Astrocyte of the cerebellum (primary cell): ENCODE results near the gene PARD3B.

Source experiments
- DNase-seq: peaks from one replicate; pipeline ENCODE4 v3.0.0-alpha.2; 2011; ENCODE audit warnings: low read depth
- H3K4me3 ChIP-seq: 2 replicates; pipeline ENCODE4 v1.5.1; 2011; ENCODE audit warnings: mild to moderate bottlenecking, low read depth, low read length, moderate library complexity
- CTCF ChIP-seq: IDR thresholded peaks from 2 replicates; pipeline ENCODE4 v1.5.1; 2012; ENCODE audit warnings: low read length, low read depth, moderate library complexity, mild to moderate bottlenecking; ENCODE audit errors: missing control alignments
- in situ Hi-C: cut with HindIII; loops from 2 replicates; pipeline ENCODE4 v1.10.0; 2017; ENCODE audit warnings: low sequenced_read_pairs

The PARD3B gene

DNA sequence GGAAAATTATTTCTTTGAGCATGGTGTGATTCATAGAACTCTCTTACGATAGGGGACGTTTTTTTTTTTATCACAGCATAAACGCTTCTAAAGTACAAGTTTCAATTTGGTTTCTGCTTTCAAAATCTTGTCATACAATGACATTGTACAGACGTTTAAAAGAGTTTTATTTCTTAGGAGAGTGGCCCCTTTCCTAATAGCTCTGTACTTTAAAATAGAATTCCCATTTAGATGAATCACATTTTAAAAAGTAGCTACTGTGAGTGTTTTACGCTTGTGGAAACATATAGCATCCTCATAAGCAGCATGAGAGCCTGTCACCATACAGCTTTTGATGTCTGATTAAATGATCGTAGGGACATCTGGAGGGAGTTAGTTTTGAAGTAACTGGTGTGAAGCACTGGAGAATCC, 510.9 kb downstream of the PARD3B start:
- in situ Hi-C loops, result no loop called here
- DNase-seq, result no peak
- TF ChIP-seq CTCF, result no peak
- H3K4me3 ChIP-seq, result no peak overlapping the region

- no peak for TF ChIP-seq CTCF
- in situ Hi-C loops, result no loop called here
- DNase-seq, result no peak
- no peak overlapping the region for H3K4me3 ChIP-seq
Observed at GRCh38 chr2:205058409-205058808, 513.1 kb downstream of the PARD3B start.

DNA sequence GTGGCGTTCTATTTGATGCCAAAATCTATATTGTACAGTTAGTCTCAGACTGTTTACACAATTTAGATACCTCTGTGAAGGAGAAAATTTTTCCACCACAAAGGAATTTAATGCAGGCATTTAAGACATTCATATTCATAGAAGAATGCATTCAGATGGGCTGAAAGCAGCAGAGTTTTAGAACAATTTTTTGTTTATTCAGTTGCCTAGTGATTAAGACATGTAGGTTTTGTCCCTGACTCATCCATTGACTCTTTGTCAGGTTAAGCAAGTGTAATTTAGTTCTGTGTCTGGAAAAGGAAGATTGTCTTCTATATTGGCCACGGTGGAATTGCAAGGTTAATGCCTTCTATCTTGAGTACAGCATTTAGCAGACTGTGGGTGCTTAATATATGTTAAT, 515.0 kb downstream of the PARD3B start:
- no peak overlapping the region for H3K4me3 ChIP-seq
- DNase-seq, result peak; percentile 47
- no peak for TF ChIP-seq CTCF
- in situ Hi-C loops, result no loop called here

- no peak for TF ChIP-seq CTCF
- no peak for DNase-seq
- in situ Hi-C loops, result loop anchor here (5.0 kb wide), 1 partner anchor 41 kb away; no protein-coding TSS in a partner anchor
- H3K4me3 ChIP-seq, result no peak overlapping the region
Observed at GRCh38 chr2:205066081-205066480, 520.8 kb downstream of the PARD3B start.

GRCh38 chr2:205069928-205070327, 524.7 kb downstream of the PARD3B start:
- in situ Hi-C loops, result loop anchor here (5.0 kb wide), 1 partner anchor 37 kb away; no protein-coding TSS in a partner anchor
- H3K4me3 ChIP-seq, result no peak overlapping the region
- DNase-seq, result no peak
- no peak for TF ChIP-seq CTCF

DNA sequence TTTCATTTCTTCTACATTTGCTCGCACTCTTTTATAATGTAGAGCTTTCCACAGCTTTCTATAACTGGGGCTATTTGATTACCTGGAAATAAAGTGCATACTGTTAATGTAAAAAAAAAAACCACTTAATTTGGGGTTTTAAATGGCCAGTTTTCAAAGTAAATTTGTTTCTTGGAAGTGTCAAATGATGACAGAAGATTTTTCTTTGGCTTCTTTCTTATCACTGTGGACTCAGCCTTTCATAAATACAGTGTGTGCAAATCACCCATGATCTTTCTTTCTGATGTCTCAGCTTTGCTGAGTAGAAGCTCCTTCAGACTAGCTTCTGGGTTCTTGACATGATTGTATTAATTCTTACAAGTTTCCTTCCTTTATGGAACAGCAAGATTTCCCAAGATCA, 525.6 kb downstream of the PARD3B start:
- no peak for DNase-seq
- in situ Hi-C loops, result no loop called here
- H3K4me3 ChIP-seq, result no peak overlapping the region
- TF ChIP-seq CTCF, result no peak
